HG02943 (cell line): ENCODE results near the gene ZNF559.
A peak's percentile ranks its signal among the peaks of the same experiment; 100 is the strongest.
"Not testable (repeated sequence)": the region's sequence is repeated elsewhere in the genome, so short reads cannot be mapped to it uniquely, and the experiment has no call there.

Experiments used
- ATAC-seq: cut with Tn5 transposase; IDR thresholded peaks from one replicate; pipeline ENCODE4 v1.9.1; 2021; ENCODE audit warnings: mild to moderate bottlenecking, low read depth, moderate library complexity; ENCODE audit not compliant: unreplicated experiment

The ZNF559 gene

DNA sequence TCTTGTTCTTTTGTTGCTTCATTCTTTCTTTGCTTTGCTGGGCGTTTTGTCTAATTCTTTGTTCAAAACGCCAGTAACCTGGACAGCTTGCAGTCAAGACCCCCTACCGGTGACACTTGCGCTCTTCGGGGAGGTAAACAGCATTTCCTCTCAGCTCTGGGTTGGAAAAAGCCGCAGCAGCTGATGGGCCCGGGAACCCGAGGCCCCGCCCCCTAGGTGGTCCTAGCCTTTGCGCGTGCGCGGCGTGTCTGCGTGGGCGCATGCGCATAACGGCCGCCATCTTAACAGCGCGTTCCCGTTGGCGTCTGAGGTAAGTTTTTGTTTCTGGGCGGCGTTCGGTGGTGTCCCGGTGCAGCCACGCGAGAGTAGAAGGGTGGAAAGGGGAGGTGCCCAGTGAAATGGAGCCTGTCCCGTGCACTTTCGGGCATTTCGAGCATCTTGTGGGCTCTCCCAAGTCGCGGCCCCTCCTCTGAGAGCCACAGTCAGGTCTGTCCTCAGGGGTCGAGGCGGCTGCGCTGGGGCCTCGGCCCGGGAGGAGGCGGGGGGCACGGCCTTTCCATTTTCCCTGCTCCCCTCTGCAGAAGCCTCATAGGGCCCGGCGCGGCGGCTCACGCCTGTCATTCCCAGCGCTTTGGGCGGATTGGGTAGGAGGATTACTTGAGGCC is at the start of gene ZNF559:
Gene ZNF559 (plus strand): TSS at position 261 of the 665 bp plus-strand sequence. CDS start 14,371 bp downstream, outside the sequence.
- ATAC-seq, result peak; percentile 97

DNA sequence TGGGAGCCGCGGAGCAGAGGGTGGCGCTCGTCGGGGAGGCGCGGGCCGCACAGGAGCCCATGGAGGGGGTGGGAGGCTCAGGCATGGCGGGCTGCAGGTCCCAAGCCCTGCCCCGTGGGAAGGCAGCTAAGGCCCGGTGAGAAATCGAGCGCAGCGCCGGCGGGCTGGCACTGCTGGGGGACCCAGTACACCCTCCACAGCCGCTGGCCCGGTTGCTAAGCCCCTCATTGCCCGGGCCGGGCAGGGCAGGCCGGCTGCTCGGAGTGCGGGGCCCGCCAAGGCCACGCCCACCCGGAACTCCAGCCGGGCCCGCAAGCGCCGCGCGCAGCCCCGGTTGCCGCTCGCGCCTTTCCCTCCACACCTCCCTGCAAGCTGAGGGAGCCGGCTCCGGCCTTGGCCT is 40.5 kb upstream of the ZNF559 start:
- not testable (repeated sequence) for ATAC-seq

DNA sequence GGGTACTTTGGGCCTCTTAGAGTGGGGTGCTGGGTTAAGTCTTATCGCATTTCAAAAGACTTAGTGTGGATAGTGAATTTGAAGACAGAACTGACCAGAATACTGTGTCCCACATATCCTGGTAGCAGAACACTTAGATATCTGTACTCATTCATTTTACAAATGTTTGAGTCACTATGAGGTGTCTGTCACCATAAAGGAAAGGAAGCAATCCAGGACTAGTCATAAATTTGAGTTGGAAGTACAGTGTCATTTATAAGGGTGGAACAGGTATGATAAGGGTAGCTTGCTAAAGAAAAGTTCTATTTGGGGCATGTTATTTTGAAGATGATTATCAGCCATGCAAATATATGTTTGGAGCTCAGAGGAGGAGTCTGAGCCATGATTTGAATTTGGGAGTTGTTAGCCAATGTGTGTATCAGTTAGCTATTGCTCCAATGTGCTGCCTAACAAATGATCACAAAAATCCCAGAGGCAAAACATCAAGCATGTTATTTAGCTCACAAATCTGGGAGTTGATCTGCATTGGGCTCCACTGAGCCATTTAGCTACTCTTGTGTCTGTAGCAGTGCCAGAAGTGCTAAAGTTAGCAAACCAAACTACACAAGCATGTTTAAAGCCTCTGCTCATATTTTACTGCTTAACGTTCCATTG is 34.6 kb upstream of the ZNF559 start:
- no peak for ATAC-seq

DNA sequence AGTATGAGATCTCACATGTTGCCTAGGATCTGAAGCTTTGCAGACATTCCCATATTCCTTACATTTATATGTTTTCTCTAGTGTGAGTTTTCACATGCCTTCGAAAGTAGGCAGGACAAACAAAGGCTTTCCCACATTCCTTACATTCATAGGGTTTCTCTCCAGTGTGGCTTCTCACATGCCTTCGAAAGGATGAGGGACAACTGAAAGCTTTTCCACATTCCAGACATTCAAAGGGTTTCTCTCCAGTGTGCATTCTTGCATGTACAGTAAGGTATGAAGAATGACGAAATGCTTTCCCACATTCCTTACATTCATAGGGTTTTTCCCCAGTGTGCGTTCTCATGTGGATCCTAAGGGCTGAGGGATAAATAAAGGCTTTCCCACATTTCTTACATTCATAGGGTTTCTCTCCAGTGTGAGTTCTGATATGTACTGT is 28.5 kb upstream of the ZNF559 start:
- no peak for ATAC-seq

DNA sequence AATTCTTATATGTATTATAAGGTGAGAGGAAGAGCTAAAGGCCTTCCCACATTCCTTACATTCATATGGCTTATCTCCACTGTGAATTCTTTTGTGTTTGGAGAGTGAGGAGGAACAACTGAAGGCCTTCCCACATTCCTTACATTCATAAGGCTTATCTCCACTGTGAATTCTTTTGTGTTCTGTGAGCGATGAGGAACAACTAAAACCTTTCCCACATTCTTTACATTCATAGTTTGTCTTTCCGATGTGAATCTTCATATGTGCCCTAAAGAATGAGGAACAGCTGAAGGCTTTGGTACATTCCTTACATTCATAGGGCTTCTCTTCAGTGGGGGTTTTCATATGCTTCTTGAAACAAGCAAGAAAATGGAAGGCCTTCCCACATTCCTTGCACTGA is 27.6 kb upstream of the ZNF559 start:
- no peak for ATAC-seq

DNA sequence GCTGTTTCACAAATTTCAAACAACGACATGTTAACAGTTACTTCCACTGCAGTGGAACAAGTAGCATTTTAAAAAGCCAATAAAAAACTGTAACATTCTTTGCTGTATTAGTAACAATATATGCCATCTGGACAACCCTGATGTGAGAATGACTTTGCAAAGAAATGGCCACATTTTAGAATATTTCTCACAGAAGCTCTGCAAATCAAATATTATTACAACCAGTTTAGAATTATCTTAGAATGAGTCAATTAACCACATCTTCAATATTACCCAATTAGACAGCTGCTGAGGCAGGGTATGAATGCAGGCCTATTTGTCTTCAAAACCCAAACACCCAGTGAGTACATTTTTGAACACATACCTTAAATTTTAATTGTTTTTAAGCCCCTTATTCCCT is 17.5 kb upstream of the ZNF559 start:
- no peak for ATAC-seq

DNA sequence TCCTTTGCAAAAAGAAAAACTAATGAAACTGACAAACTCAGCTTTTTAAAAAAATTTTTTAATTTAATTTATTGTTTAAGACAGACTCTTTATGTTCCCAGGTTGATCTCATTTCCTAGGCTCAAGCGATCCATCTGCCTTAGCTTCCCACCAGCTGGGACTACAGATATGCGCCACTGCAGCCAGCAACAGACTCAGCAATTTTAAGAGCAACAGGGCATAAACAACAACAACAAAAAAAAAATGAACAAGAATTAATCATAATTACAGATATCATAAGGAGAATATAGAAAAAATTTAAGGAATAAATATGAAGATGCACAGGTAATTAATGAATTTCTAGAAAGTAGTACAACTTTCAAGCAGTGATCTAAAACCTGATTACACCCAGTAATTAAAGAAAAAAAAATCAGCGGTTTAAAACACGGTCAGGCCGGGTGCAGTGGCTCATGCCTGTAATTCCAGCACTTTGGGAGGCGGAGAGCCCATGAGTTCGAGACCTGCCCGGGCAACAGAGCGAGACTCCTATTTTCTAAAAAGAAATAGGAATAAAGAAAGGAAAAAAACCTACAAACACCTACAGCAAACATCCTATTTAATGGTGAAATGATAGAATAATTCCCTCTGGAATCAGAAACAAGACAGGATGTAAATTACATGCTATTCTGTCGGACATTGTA is 15.7 kb upstream of the ZNF559 start:
- ATAC-seq, result no peak

DNA sequence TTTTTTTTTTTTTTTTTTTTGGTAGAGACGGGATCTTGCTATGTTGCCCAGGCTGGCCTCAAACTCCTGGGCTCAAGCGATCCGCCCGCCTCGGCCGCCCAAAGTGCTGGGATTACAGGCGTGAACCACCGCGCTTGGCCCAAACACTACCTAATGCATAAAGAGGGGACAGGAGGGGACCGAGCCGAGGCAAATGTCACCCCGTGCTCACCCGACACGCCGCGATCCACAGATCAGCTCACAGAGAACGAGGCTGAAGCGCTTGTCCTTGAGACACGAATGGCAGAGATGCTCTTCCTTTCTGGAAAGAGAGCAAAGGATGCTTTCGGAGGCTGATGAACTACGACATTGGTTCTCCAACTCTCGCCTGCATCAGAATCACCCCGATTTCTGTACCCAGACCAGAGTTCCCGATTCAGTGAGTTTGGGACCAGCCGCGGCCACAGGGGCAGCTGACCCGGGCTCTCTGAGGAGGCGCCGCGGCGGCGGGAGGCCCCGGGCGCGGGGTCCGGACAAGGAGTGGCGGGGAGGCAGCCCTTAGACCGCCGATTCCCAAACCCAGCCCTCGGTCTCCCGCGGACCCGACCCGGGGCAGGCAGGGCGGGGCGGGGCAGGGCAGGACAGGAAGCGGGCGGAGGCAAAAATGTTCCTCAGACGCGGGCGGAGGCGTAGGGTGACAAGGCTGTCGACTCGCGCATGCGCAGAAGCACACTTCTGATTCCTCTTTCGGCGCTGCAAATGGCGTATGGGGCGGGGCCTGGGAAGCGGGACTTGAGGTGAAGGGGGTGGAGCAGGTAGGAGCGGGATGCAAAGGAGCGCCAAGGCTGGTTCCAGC is 14.6 kb upstream of the ZNF559 start, which contains the start of gene ZNF699:
Gene ZNF699 (minus strand): TSS at position 700 of the 835 bp plus-strand sequence. CDS start 4,719 bp downstream, outside the sequence.
- ATAC-seq, result peak; percentile 96

DNA sequence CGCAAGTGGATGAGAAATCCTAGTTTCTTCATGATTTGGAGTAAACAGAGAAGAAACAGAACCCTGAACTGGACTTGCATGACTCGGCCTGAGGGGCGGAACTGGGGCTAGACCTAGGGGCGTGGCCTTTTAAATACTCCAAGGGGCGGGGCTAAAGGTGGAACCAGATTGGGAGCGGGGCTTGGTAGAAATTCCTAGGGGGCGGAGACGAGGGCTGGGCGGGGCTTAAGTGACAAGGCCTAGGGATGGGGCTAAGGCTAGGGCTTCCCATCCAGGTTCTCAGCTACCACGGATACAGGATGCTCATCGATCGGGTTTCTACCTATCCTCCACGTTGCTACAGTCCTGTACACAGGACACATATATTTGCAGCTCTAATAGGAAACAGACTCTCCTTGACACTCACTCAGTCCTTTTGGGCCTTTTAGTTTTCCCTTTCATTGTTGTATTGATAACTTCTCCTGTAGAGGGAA is 14.0 kb upstream of the ZNF559 start:
- peak; percentile 60 for ATAC-seq

DNA sequence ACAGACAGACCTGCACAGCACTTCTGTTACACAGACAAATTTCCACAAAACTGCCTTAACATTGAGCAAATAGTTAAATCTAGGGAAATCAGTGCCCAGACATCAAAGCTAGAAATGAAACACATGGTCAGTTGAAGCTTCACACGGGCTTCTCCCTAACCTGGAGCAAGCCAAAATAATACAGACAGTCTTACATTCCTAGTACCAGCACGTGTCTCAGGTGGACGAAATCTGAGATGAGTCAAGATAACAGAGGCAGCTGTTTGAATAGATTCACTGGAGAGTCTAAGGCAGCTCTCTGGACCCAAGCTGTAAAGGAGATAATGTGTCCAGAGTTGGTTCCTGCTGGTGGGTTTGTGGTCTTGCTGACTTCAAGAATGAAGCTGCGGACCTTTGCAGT is 10.2 kb upstream of the ZNF559 start:
- ATAC-seq, result no peak

DNA sequence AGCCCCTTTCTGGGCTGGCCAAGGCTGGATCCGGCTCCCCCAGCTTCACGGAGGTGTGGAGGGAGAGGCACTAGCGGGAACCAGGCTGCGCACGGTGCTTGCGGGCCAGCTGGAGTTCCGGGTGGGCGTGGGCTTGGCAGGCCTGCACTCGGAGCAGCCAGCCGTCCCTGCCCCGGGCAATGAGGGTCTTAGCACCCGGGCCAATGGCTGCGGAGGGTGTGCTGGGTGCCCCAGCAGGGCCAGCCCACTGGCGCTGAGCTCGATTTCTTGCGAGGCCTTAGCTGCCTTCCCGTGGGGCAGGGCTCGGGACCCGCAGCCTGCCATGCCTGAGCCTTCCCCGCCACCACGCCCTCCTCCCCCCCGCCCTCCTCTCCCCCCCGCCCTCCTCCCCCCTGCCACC is 2.6 kb upstream of the ZNF559 start:
- no peak for ATAC-seq

DNA sequence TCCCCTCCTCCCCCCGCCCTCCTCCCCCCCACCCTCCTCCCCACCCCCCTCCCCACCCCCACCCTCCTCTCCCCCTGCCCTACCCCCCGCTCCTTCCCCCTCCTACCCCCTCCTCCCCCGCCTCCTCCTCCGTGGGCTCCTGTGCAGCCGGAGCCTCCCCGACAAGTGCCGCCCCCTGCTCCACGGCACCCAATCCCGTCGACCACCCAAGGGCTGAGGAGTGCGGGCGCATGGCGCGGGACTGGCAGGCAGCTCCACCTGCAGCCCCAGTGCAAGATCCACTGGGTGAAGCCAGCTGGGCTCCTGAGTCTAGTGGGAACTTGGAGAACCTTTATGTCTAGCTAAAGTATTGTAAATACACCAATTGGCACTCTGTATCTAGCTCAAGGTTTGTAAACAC is 2.2 kb upstream of the ZNF559 start:
- not testable (repeated sequence) for ATAC-seq

DNA sequence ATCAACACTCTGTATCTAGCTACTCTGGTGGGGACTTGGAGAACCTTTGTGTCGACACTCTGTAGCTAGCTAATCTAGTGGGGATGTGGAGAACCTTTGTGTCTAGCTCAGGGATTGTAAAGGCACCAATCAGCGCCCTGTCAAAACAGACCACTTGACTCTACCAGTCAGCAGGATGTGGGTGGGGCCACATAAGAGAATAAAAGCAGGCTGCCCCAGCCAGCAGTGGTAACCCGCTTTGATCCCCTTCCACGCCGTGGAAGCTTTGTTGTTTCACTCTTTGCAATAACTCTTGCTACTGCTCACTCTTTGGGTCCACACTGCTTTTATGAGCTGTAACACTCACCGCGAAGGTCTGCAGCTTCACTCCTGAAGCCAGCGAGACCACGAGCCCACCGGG is 1.8 kb upstream of the ZNF559 start:
- ATAC-seq, result not testable (repeated sequence)

DNA sequence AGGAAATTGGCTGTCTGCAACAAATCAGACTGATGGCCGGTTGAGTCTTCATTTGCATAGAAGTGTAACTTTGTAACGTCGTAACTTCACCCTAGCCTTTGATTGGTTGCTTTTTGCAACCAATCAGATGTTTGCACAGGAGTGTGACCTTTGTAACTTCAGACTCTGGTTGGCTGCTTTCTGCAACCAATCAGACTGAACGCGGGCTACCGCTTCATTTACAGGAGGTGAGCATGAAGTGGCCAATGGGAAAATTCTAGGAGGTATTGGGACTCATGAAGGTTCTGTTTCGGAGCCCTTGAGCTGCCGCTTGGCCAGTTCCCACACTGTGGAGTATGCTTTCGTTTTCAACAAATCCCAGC is 441 bp upstream of the ZNF559 start:
- peak; percentile 25 for ATAC-seq

DNA sequence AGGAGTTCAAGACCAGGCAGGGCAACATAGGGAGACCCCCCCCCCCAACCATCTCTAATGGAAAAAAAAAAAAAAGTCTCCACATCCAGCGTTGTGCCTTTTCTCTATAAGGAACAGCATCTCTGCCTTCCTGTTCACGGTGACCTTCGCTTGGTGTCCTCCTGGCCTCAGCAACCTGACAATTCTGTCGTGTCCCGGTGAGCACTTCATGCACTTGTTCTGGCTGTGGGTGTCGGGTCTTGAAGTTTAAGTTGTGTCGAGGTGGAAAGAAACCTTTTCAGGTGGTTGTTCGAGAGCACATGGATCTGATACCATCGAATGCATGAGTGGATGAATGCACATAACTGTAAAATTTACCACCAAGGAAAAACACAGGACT is 594 bp downstream of the ZNF559 start:
- ATAC-seq, result no peak

DNA sequence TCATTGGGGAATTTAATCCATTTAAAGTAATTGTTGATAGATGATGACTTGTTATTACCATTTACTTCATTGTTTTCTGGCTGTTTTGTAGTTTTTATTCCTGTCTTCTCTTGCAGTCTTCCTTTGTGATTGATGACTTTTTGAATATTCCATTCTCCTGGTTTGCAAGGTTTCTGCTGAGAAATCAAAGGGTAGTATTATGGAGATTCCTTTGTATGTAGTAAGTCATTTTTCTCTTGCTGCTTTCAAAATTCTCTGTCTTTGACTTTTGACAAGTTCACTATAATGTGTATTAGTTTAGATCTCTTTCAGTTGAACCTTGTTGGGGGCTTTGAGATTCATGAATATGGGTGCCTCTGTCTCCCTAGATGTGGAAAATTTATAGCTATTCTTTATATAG is 6.0 kb downstream of the ZNF559 start:
- no peak for ATAC-seq

DNA sequence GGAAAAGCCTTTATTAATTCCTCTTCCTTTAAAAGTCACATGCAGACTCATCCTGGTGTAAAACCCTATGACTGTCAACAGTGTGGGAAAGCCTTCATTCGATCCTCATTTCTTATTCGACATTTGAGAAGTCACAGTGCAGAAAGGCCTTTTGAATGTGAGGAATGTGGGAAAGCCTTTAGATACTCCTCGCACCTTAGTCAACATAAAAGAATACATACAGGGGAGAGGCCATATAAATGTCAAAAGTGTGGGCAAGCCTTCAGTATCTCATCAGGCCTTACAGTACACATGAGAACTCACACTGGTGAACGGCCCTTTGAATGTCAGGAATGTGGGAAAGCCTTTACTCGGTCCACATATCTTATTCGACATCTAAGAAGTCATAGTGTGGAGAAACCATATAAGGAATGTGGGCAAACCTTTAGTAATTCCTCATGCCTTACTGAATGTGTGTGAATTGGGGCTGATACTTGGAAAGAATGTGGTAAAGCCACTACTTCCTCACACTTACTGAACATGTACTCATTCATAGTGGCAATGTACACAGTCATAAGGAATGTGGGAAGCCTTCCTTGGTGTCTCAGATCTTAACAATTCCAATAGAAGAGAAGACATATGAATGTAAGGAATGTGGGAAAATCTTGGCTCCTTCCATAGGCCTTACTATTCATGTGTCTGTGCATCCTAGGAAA is 18.8 kb downstream of the ZNF559 start:
- ATAC-seq, result no peak

DNA sequence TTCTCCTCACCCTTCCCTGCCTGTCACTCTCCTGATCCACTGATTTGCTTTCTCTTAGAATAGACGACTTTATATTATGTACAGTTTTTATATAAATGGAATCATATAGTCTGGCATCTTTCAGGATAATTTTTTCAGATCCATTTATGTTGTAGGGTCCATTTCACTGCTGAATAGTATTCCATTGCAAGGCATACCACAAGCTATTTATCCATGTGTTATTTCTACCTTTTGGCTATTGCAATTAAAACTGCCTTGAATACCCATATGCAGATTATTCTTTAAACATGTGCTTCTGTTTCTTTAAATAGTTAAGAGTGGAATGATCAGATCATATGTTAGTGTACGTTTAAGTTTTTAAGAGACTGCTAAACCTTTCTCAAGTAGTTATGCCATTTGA is 21.0 kb downstream of the ZNF559 start:
- ATAC-seq, result no peak

DNA sequence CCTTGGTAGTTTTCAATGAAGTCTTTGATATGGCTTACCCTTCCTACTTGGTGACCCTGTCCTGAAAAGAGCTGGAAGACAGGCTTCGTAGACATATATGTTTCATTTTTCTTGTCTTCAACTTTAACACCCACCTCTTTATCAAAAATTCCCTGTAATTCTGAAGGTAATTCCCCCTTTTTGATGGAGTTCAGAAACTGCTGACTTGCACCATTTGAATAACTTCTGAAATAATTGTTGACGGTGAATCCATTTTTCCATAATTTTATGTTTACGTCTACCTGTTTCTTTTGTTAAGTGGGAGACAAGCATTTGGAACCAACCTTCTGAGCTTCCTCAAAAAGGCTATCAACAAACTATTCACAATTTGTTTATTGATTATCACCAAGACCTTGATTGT is 24.3 kb downstream of the ZNF559 start:
- ATAC-seq, result no peak

DNA sequence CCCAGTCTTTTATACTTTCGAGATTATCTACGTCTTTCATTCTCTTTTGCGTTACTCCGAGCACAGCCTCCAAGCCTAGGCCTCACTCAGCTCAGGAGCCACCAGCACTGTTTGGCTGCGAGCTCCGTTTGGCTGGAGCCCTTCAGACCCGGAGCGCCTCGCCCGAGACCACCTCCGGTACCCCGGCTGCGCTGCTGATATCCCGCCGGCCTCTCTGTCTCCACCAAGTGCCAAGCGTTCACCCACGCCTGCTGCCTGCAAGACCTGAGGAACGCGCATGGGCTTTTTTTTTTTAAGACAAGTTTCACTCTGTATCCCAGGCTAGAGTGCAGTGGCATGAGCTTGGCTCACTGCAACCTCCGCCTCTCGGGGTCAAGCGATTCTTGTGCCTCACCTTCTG is 24.7 kb downstream of the ZNF559 start:
- ATAC-seq, result no peak
